IMR-90 (cell line): ENCODE data around the gene CPEB1.

Experiments
- BHLHE40 ChIP-seq: fragments of 150-350 bp; IDR thresholded peaks from 2 replicates; pipeline ENCODE4 v1.6.1; 2016; ENCODE audit warnings: mild to moderate bottlenecking, low read depth, low read length
- CEBPB ChIP-seq: IDR thresholded peaks from 2 replicates; pipeline ENCODE4 v1.6.1; 2012; ENCODE audit warnings: low read depth, low read length, improper control_type of control experiment
- CTCF ChIP-seq: conservative IDR thresholded peaks from 2 replicates; pipeline ENCODE4 v1.5.1; 2012; ENCODE audit warnings: mild to moderate bottlenecking, low read depth, low read length, improper control_type of control experiment
- NFE2L2 ChIP-seq: fragments of 150-350 bp; IDR thresholded peaks from 2 replicates; pipeline ENCODE4 v1.6.1; 2016; ENCODE audit warnings: low read depth, mild to moderate bottlenecking, low read length
- POLR2A ChIP-seq: IDR thresholded peaks from 2 replicates; pipeline ENCODE4 v1.6.1; 2012; ENCODE audit warnings: mild to moderate bottlenecking, low read depth, low read length
- USF2 ChIP-seq: fragments of 150-350 bp; IDR thresholded peaks from 2 replicates; pipeline ENCODE4 v1.6.1; 2017; ENCODE audit warnings: mild to moderate bottlenecking, antibody characterized with exemption, low read length, low read depth

DNA sequence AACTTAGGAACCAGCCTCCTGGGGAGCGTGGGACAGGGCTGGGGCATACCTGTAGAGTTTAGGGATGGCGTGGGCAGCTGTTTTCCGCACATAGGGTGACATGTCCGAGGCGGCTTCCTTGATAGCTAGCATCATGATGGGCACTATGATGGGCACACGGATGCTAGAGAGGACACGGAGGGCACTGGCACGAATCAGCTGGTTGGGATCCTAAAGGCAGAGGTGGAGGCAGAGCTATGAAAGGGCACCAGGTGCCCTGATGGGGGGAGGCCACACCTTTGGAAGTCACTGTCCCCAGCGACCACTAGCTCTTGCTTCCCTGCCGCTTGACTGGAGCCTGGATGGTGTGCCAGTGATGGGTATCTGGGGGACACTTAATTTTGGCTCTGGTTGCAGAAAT, 34.2 kb upstream of the CPEB1 start:
- TF ChIP-seq POLR2A, result no peak
- no peak for TF ChIP-seq CEBPB
- TF ChIP-seq CTCF, result no peak
- no peak for TF ChIP-seq USF2
- no peak for TF ChIP-seq NFE2L2
- TF ChIP-seq BHLHE40, result no peak
